Activated CD8-positive, alpha-beta memory T cell treated with anti-CD3 and anti-CD28 coated beads for 36 hours (primary cell): ENCODE measurements around the gene FES. TPM values are rescaled to one million over a fixed set of nuclear protein-coding genes. Genes with fewer than 3 reads are reported as not detected.

Experiments
- CTCF ChIA-PET: fragments of 350-600 bp; sonication (Branson Sonifier 250); formaldehyde crosslinking; loops from one replicate; lab custom pipeline; 2021; ENCODE audit warnings: antibody characterized with exemption; lab: Charles Lee
- POLR2A ChIA-PET: fragments of 350-600 bp; sonication (Branson Sonifier 250); formaldehyde crosslinking; loops from one replicate; lab custom pipeline; 2021; ENCODE audit warnings: antibody characterized with exemption; lab: Charles Lee
- total RNA-seq, 2 experiments: library from RNA; stranded (reverse); gene quantifications; one replicate each; pipeline ENCODE4 v1.2.3, GENCODE V29; 2021

Gene FES
- total RNA-seq, 2 experiments from 2014 or later, result 3.4 to 3.5 TPM

GRCh38 chr15:90857883-90858443 is 26.3 kb upstream of the FES start:
- ChIA-PET POLR2A (no interaction called here), CTCF (interaction anchor here (0.6 to 1.2 kb wide), 3 partner anchors 14 to 210 kb away, joined by 3 read pairs; no protein-coding TSS in a partner anchor)

- ChIA-PET CTCF (interaction anchor here (1.2 kb wide), 1 partner anchor 212 kb away, joined by 3 read pairs; no protein-coding TSS in a partner anchor), POLR2A (no interaction called here)
Observed at GRCh38 chr15:90859234-90860131, 24.8 kb upstream of the FES start.

GRCh38 chr15:90860450-90860849 is 23.9 kb upstream of the FES start:
- POLR2A ChIA-PET, result no interaction called here
- CTCF ChIA-PET, result no interaction called here

GRCh38 chr15:90860942-90861675 is 23.2 kb upstream of the FES start:
- ChIA-PET POLR2A (interaction anchor here (0.7 kb wide), 1 partner anchor 21 kb away, joined by 8 read pairs; no protein-coding TSS in a partner anchor), CTCF (no interaction called here)

- CTCF ChIA-PET, result no interaction called here
- POLR2A ChIA-PET, result no interaction called here
Observed at GRCh38 chr15:90862487-90862886, 21.8 kb upstream of the FES start.

- CTCF ChIA-PET, result interaction anchor here (0.9 to 2.0 kb wide), 2 partner anchors 22 to 55 kb away, joined by 3 to 9 read pairs; no protein-coding TSS in a partner anchor
- POLR2A ChIA-PET, result no interaction called here
Observed at GRCh38 chr15:90862964-90863778, 21.1 kb upstream of the FES start.

GRCh38 chr15:90863987-90864386 is 20.3 kb upstream of the FES start:
- CTCF ChIA-PET, result interaction anchor here (0.9 to 2.0 kb wide), 2 partner anchors 22 to 56 kb away, joined by 3 to 9 read pairs; no protein-coding TSS in a partner anchor
- POLR2A ChIA-PET, result no interaction called here

- ChIA-PET POLR2A (no interaction called here), CTCF (interaction anchor here (0.9 to 2.0 kb wide), 2 partner anchors 21 to 56 kb away, joined by 3 to 9 read pairs; no protein-coding TSS in a partner anchor)
Observed at GRCh38 chr15:90864507-90864906, 19.8 kb upstream of the FES start.

GRCh38 chr15:90865702-90866101 is 18.6 kb upstream of the FES start:
- CTCF ChIA-PET, result no interaction called here
- POLR2A ChIA-PET, result interaction anchor here (0.6 kb wide), 1 partner anchor 144 kb away, joined by 3 read pairs; no protein-coding TSS in a partner anchor

- ChIA-PET POLR2A (no interaction called here), CTCF (no interaction called here)
Observed at GRCh38 chr15:90866161-90866715, 18.1 kb upstream of the FES start.

- CTCF ChIA-PET, result interaction anchor here (1.1 kb wide), 1 partner anchor 19 kb away, joined by 4 read pairs; no protein-coding TSS in a partner anchor
- POLR2A ChIA-PET, result no interaction called here
Observed at GRCh38 chr15:90866800-90867199, 17.5 kb upstream of the FES start.

GRCh38 chr15:90868261-90868689 is 16.0 kb upstream of the FES start, which contains the start of gene FURIN:
Gene FURIN (plus strand): TSS chr15:90868588. CDS start chr15:90875741, 7,153 bp downstream.
- POLR2A ChIA-PET, result interaction anchor here (0.9 kb wide), 1 partner anchor 17 kb away, joined by 3 read pairs; the partner anchor contains the start of gene FES
- CTCF ChIA-PET, result interaction anchor here (0.8 kb wide), 1 partner anchor 65 kb away, joined by 3 read pairs; no protein-coding TSS in a partner anchor

- CTCF ChIA-PET, result no interaction called here
Observed at GRCh38 chr15:90869140-90869541, 15.2 kb upstream of the FES start.

GRCh38 chr15:90869601-90870353 is 14.5 kb upstream of the FES start:
- ChIA-PET POLR2A (interaction anchor here (0.6 to 2.4 kb wide), 5 partner anchors 15 to 484 kb away, joined by 3 to 12 read pairs (median 7); no protein-coding TSS in a partner anchor), CTCF (no interaction called here)

More at GRCh38 chr15:90869140-90869541, 15.2 kb upstream of the FES start:
- POLR2A ChIA-PET, result no interaction called here

GRCh38 chr15:90870354-90871138 is 13.8 kb upstream of the FES start:
- CTCF ChIA-PET, result no interaction called here
- POLR2A ChIA-PET, result interaction anchor here (0.6 to 2.4 kb wide), 6 partner anchors 14 to 484 kb away, joined by 3 to 12 read pairs (median 6); no protein-coding TSS in a partner anchor

GRCh38 chr15:90871139-90871715 is 13.1 kb upstream of the FES start:
- CTCF ChIA-PET, result no interaction called here

More at GRCh38 chr15:90871139-90871715, 13.1 kb upstream of the FES start:
- POLR2A ChIA-PET, result interaction anchor here (0.6 to 2.4 kb wide), 4 partner anchors 32 to 64 kb away, joined by 3 to 12 read pairs (median 4); partner anchors contain the start of genes MAN2A2 and UNC45A
